Measurements from ENCODE around the gene LDB1. TPM values are rescaled to one million over a fixed set of nuclear protein-coding genes. Genes with fewer than 3 reads are reported as not detected.

The LDB1 gene
- total and polyA plus RNA-seq, 2 donors (not counting 3 experiments of a cell fraction or from before 2014, with no cell fraction given) = 65.7 to 137 TPM

DNA sequence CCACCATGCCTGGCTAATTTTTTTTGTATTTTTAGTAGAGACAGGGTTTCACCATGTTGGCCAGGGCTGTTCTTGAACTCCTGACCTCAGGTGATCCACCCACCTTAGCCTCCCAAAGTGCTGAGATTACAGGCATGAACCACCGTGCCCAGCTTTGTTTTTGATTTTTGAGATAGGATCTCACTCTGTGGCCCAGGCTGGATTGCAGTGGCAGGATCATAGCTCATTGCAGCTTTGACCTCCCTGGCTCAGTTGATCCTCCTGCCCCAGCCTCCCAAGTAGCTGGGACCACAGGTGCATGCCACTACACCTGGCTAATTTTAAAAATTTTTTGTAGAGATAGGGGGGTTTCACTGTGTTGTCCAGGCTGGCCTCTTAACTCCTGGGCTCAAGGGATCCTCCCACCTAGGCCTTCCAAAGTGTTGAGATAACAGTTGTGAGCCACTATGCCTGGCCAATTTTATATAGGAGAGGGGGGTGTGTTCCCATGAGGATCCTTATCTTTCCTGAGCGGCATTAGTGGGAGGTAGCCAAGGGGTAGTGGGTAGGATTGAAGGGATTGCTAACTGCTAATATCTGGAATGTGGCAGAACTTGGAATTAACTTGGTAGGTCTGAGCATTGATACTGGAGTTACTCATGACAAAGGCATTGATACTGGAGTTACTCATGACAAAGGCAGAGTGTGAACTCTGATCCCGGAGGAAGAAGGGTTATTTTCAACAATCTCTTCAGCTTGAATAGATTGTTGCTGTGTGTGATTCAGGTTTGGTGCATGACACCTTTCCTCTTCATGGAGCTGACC is 31.0 kb upstream of the LDB1 start:
- peak; percentile 75 for DNase-seq (ENCODE audit: low read depth, low spot score)
- ChIA-PET CTCF (interaction anchor here (0.9 to 1.5 kb wide), 5 partner anchors 16 to 311 kb away, joined by 3 to 9 read pairs (median 3); partner anchors contain the start of gene PPRC1), POLR2A (interaction anchor here (0.6 to 1.1 kb wide), 2 partner anchors 18 to 94 kb away, joined by 3 to 7 read pairs; partner anchors contain the start of gene PPRC1)
- Histone ChIP-seq H3K27ac (ENCODE audit: insufficient read depth, low read depth, low read length) (peak overlapping the region; percentile 80), H3K27me3 (ENCODE audit: control insufficient read depth in 2 of 2, insufficient read depth in 2 of 2, low read length in 2 of 2) (no peaks in the 10 kb centered on the region), H3K4me2 (ENCODE audit: insufficient read depth, low read length) (peak overlapping the region; percentile 47), H4K20me1 (replicated peaks; ENCODE audit: control insufficient read depth, extremely low read depth, insufficient read depth, low read length) (no peaks in the 10 kb centered on the region), H3K4me3 (replicated peaks in 1 of 3; ENCODE audit: insufficient read depth in 1 of 3, low read depth in 1 of 3, low read length in 3 of 3) (peak overlapping the region in 2 of 3 experiments; percentile 35 to 36), H3K4me1 (ENCODE audit: control insufficient read depth, extremely low read depth, insufficient read depth, low read length) (peaks cover 17% of the 10 kb centered on the region), H3K9me3 (replicated peaks; ENCODE audit: control insufficient read depth, insufficient read depth, low read length) (no peaks in the 10 kb centered on the region), H3K9me1 (replicated peaks; ENCODE audit: control insufficient read depth, extremely low read depth, insufficient read depth, low read length) (no peaks in the 10 kb centered on the region), H3K36me3 (ENCODE audit: control insufficient read depth in 2 of 2, extremely low read depth in 1 of 2, insufficient read depth in 2 of 2, low read length in 2 of 2) (peaks cover 11 to 19% of the 10 kb centered on the region in 2 experiments), H2AFZ (ENCODE audit: low read depth, low read length) (no peak overlapping the region), H3K79me2 (ENCODE audit: control insufficient read depth, insufficient read depth, low read length) (peaks cover 36% of the 10 kb centered on the region), H3K9ac (replicated peaks; ENCODE audit: extremely low read depth, insufficient read depth, low read length) (peak overlapping the region; percentile 51)
- dilution Hi-C loops (cut with MboI; ENCODE audit: extremely low pct_ligation_motif_present, low sequenced_read_pairs) (no loop called here), intact Hi-C loops (cut with micrococcal nuclease) (loop anchor here (1.0 to 5.0 kb wide), 2 partner anchors 18 to 34 kb away; no protein-coding TSS in a partner anchor)
- TF ChIP-seq, protein P1, sequence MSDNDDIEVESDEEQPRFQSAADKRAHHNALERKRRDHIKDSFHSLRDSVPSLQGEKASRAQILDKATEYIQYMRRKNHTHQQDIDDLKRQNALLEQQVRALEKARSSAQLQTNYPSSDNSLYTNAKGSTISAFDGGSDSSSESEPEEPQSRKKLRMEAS (IDR thresholded peaks at IDR 0.05; ENCODE audit: insufficient read depth, insufficient read length) = no peak
- TF ChIP-seq POLR2A (IDR thresholded peaks at IDR 0.05; ENCODE audit: low read depth, low read length) (no peak), FOS (IDR thresholded peaks at IDR 0.05; ENCODE audit: borderline replicate concordance, insufficient read depth, low read length) (peak; percentile 59), MYC (IDR thresholded peaks at IDR 0.05; ENCODE audit: low read depth, low read length) (no peak), JUN (IDR thresholded peaks at IDR 0.05; ENCODE audit: borderline replicate concordance, insufficient read depth, insufficient read length, low read depth) (peak; percentile 34), GATA2 (IDR thresholded peaks at IDR 0.05; ENCODE audit: insufficient read depth, insufficient read length, low read depth, low read length) (peak; percentile 75)
- TF ChIP-seq, protein P2, sequence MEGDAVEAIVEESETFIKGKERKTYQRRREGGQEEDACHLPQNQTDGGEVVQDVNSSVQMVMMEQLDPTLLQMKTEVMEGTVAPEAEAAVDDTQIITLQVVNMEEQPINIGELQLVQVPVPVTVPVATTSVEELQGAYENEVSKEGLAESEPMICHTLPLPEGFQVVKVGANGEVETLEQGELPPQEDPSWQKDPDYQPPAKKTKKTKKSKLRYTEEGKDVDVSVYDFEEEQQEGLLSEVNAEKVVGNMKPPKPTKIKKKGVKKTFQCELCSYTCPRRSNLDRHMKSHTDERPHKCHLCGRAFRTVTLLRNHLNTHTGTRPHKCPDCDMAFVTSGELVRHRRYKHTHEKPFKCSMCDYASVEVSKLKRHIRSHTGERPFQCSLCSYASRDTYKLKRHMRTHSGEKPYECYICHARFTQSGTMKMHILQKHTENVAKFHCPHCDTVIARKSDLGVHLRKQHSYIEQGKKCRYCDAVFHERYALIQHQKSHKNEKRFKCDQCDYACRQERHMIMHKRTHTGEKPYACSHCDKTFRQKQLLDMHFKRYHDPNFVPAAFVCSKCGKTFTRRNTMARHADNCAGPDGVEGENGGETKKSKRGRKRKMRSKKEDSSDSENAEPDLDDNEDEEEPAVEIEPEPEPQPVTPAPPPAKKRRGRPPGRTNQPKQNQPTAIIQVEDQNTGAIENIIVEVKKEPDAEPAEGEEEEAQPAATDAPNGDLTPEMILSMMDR (IDR thresholded peaks at IDR 0.05; ENCODE audit: extremely low read depth in 1 of 2, insufficient read depth in 1 of 2, low read depth in 1 of 2, low read length in 2 of 2) = no peak
- TSS peak; percentile 95 for BruUV-seq (replicated peaks)
- no peak for FAIRE-seq

All from endothelial cell of umbilical vein (primary cell).